ENCODE measurements around the gene KRTAP16-1.

GRCh38 chr17:41345992-41346391, 36.9 kb upstream of the KRTAP16-1 start:
- TF ChIP-seq CEBPB (IDR thresholded peaks at IDR 0.05; ENCODE audit: low read depth, low read length) (no peak), CTCF (conservative IDR thresholded peaks at IDR 0.05; ENCODE audit: low read depth, low read length) (no peak), MXI1 (IDR thresholded peaks at IDR 0.05; ENCODE audit: borderline replicate concordance, low read depth, low read length) (no peak), RAD21 (IDR thresholded peaks at IDR 0.05; ENCODE audit: low read length) (no peak), NFE2L2 (IDR thresholded peaks at IDR 0.05; ENCODE audit: low read depth, low read length) (no peak), POLR2A (IDR thresholded peaks at IDR 0.05; ENCODE audit: low read depth, low read length) (no peak)

Measured in IMR-90 (cell line).